HG03469 (cell line): ENCODE data around the gene VARS2.
"Not testable (repeated sequence)": the region's sequence is repeated elsewhere in the genome, so short reads cannot be mapped to it uniquely, and the experiment has no call there.

ENCODE experiments used
- ATAC-seq: cut with Tn5 transposase; IDR thresholded peaks from one replicate; pipeline ENCODE4 v1.9.1; 2021; ENCODE audit warnings: mild to moderate bottlenecking, moderate library complexity, moderate number of reproducible peaks; ENCODE audit not compliant: unreplicated experiment

The VARS2 gene

GRCh38 chr6:30898750-30899360 lies 15.2 kb upstream of the VARS2 start:
- ATAC-seq: no peak

- ATAC-seq: no peak
Observed at GRCh38 chr6:30900863-30901417, 13.1 kb upstream of the VARS2 start.

GRCh38 chr6:30901436-30901835 lies 12.6 kb upstream of the VARS2 start:
- ATAC-seq: no peak

GRCh38 chr6:30902196-30902595 lies 11.8 kb upstream of the VARS2 start:
- ATAC-seq: not testable (repeated sequence)

- ATAC-seq: no peak
Observed at GRCh38 chr6:30902709-30903108, 11.3 kb upstream of the VARS2 start.

- no peak for ATAC-seq
Observed at GRCh38 chr6:30903236-30903635, 10.8 kb upstream of the VARS2 start.

- not testable (repeated sequence) for ATAC-seq
Observed at GRCh38 chr6:30907290-30907757, 6.7 kb upstream of the VARS2 start.

- ATAC-seq: peak; percentile 68
Observed at GRCh38 chr6:30907758-30908591, 6.1 kb upstream of the VARS2 start, which contains the start of gene GTF2H4. Gene GTF2H4, plus strand, starts transcription at chr6:30908207.

- no peak for ATAC-seq
Observed at GRCh38 chr6:30908700-30909099, 5.3 kb upstream of the VARS2 start.

- ATAC-seq: not testable (repeated sequence)
Observed at GRCh38 chr6:30910473-30910872, 3.6 kb upstream of the VARS2 start.

GRCh38 chr6:30912746-30913520 lies 1.1 kb upstream of the VARS2 start:
- no peak for ATAC-seq

- no peak for ATAC-seq
Observed at GRCh38 chr6:30913721-30914075, 340 bp upstream of the VARS2 start.

GRCh38 chr6:30914854-30915590 lies 984 bp downstream of the VARS2 start:
- no peak for ATAC-seq

- ATAC-seq: no peak
Observed at GRCh38 chr6:30915591-30915946, 1.5 kb downstream of the VARS2 start.

- ATAC-seq: no peak
Observed at GRCh38 chr6:30917041-30917440, 3.0 kb downstream of the VARS2 start.

- no peak for ATAC-seq
Observed at GRCh38 chr6:30917487-30917886, 3.4 kb downstream of the VARS2 start.

- ATAC-seq: no peak
Observed at GRCh38 chr6:30918670-30919069, 4.6 kb downstream of the VARS2 start.

- ATAC-seq: no peak
Observed at GRCh38 chr6:30922447-30922852, 8.4 kb downstream of the VARS2 start.

GRCh38 chr6:30924040-30924627 lies 10.1 kb downstream of the VARS2 start:
- ATAC-seq: not testable (repeated sequence)

GRCh38 chr6:30926644-30927043 lies 12.6 kb downstream of the VARS2 start:
- ATAC-seq: no peak
